Measurements from ENCODE around the gene HPN.
A peak's percentile ranks its signal among the peaks of the same experiment; 100 is the strongest.
"Not testable (repeated sequence)": the region's sequence is repeated elsewhere in the genome, so short reads cannot be mapped to it uniquely, and the experiment has no call there.

The HPN gene

GRCh38 chr19:35099897-35100275 is 58.4 kb downstream of the HPN start:
- no peak for TF ChIP-seq CTCF (conservative IDR thresholded peaks at IDR 0.05; ENCODE audit: low read depth)
- POLR2A ChIA-PET (ENCODE audit: low non-redundant PET), result no interaction called here
- no peak for DNase-seq (ENCODE audit: low spot score)
- CTCF ChIA-PET, result interaction anchor here (0.9 to 3.1 kb wide), 2 partner anchors 10 to 15 kb away, joined by 3 to 16 read pairs; partner anchors contain the start of gene FXYD3
- peak overlapping the region; percentile 92 for H3K27ac ChIP-seq

- ChIA-PET CTCF (interaction anchor here (0.6 to 3.1 kb wide), 5 partner anchors 11 to 128 kb away, joined by 3 to 16 read pairs (median 3); partner anchors contain the start of gene FXYD3), POLR2A (ENCODE audit: low non-redundant PET) (no interaction called here)
- peak overlapping the region; percentile 92 for H3K27ac ChIP-seq
- TF ChIP-seq CTCF (conservative IDR thresholded peaks at IDR 0.05; ENCODE audit: low read depth), result no peak
- no peak for DNase-seq (ENCODE audit: low spot score)
These were observed 59.3 kb downstream of the HPN start for GRCh38 chr19:35100588-35101533.

- POLR2A ChIA-PET (ENCODE audit: low non-redundant PET); DNase-seq (ENCODE audit: low spot score); H3K27ac ChIP-seq: not testable (repeated sequence)
- CTCF ChIA-PET, result interaction anchor here (0.6 to 0.8 kb wide), 2 partner anchors 35 to 62 kb away, joined by 3 read pairs; no protein-coding TSS in a partner anchor
These were observed 60.4 kb downstream of the HPN start for GRCh38 chr19:35101949-35102348.

- CTCF ChIA-PET, result interaction anchor here (0.6 kb wide), 1 partner anchor 36 kb away, joined by 5 read pairs; no protein-coding TSS in a partner anchor
- DNase-seq (ENCODE audit: low spot score); POLR2A ChIA-PET (ENCODE audit: low non-redundant PET); H3K27ac ChIP-seq: not testable (repeated sequence)
These were observed 62.1 kb downstream of the HPN start for GRCh38 chr19:35103614-35104013.

GRCh38 chr19:35104361-35104760 is 62.8 kb downstream of the HPN start:
- peak overlapping the region; percentile 12; the same call in 1 of the 2 replicates for H3K27ac ChIP-seq
- TF ChIP-seq CTCF (conservative IDR thresholded peaks at IDR 0.05; ENCODE audit: low read depth), result no peak
- ChIA-PET POLR2A (ENCODE audit: low non-redundant PET) (no interaction called here), CTCF (interaction anchor here (0.6 kb wide), 1 partner anchor 37 kb away, joined by 5 read pairs; no protein-coding TSS in a partner anchor)
- no peak for DNase-seq (ENCODE audit: low spot score)

- TF ChIP-seq CTCF (conservative IDR thresholded peaks at IDR 0.05; ENCODE audit: low read depth), result no peak
- ChIA-PET POLR2A (ENCODE audit: low non-redundant PET) (no interaction called here), CTCF (no interaction called here)
- no peak overlapping the region; the same call in 1 of the 2 replicates for H3K27ac ChIP-seq
- DNase-seq (ENCODE audit: low spot score), result no peak
These were observed 63.5 kb downstream of the HPN start for GRCh38 chr19:35105047-35105410.

- ChIA-PET CTCF (no interaction called here), POLR2A (ENCODE audit: low non-redundant PET) (no interaction called here)
- DNase-seq (ENCODE audit: low spot score), result no peak
- H3K27ac ChIP-seq, result peak overlapping the region; percentile 41
- TF ChIP-seq CTCF (conservative IDR thresholded peaks at IDR 0.05; ENCODE audit: low read depth), result no peak
These were observed 64.1 kb downstream of the HPN start for GRCh38 chr19:35105411-35106290.
